ENCODE data around the gene MRPL36. TPM values are rescaled to one million over a fixed set of nuclear protein-coding genes. Genes with fewer than 3 reads are reported as not detected.

The MRPL36 gene
- total RNA-seq, 4 donors from 2014 or later: 67.8 to 106 (median 75.3) TPM

DNA sequence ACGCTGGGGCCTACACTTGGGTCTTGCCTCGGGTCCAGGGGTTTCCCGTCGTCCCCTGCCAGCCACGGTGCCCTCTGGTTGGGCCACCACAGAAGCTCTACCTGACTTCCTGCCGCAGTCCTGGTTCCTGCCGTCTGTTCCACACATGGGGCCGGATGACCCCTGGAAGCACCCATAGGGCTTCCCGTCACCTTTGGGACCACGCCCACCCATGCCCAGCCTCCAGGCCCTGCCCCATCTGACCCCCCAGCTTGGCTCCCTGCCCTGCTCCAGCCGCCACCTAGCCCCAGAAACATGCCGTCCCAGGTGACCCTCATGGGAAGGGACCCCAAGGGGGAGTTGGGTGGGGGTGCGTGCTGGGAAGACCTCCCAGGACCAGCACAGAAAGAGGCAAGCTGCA is 13.7 kb downstream of the MRPL36 start:
- intact Hi-C loops (cut with DNase I; ENCODE audit: low total_unique reads): no loop called here
- Histone ChIP-seq H3K9me3 (no peaks in the 10 kb centered on the region), H3K27me3 (no peaks in the 10 kb centered on the region), H3K4me1 (peaks cover 0 to 4% of the 10 kb centered on the region in 2 donors), H3K4me3 (no peak overlapping the region), H3K27ac (no peak overlapping the region), H3K36me3 (no peaks in the 10 kb centered on the region)
- TF ChIP-seq, protein P1, sequence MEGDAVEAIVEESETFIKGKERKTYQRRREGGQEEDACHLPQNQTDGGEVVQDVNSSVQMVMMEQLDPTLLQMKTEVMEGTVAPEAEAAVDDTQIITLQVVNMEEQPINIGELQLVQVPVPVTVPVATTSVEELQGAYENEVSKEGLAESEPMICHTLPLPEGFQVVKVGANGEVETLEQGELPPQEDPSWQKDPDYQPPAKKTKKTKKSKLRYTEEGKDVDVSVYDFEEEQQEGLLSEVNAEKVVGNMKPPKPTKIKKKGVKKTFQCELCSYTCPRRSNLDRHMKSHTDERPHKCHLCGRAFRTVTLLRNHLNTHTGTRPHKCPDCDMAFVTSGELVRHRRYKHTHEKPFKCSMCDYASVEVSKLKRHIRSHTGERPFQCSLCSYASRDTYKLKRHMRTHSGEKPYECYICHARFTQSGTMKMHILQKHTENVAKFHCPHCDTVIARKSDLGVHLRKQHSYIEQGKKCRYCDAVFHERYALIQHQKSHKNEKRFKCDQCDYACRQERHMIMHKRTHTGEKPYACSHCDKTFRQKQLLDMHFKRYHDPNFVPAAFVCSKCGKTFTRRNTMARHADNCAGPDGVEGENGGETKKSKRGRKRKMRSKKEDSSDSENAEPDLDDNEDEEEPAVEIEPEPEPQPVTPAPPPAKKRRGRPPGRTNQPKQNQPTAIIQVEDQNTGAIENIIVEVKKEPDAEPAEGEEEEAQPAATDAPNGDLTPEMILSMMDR (IDR thresholded peaks at IDR 0.05 in 4 of 5, conservative IDR thresholded peaks at IDR 0.05 in 1 of 5): no peak
- TF ChIP-seq POLR2A (IDR thresholded peaks at IDR 0.05): no peak
- no peak for DNase-seq
- in situ Hi-C loops (cut with MboI; ENCODE audit: low sequenced_read_pairs in 4 of 4): no loop called here
- ATAC-seq: no peak

GRCh38 chr5:1785062-1785461 is 14.6 kb downstream of the MRPL36 start:
- Histone ChIP-seq H3K4me3 (no peak overlapping the region), H3K9me3 (no peaks in the 10 kb centered on the region), H3K27me3 (no peaks in the 10 kb centered on the region), H3K27ac (no peak overlapping the region), H3K36me3 (no peaks in the 10 kb centered on the region), H3K4me1 (peaks cover 0 to 4% of the 10 kb centered on the region in 2 donors)
- no peak for ATAC-seq
- DNase-seq: no peak
- TF ChIP-seq, protein P1 (IDR thresholded peaks at IDR 0.05 in 4 of 5, conservative IDR thresholded peaks at IDR 0.05 in 1 of 5): no peak
- no peak for TF ChIP-seq POLR2A (IDR thresholded peaks at IDR 0.05)
- in situ Hi-C loops (cut with MboI; ENCODE audit: low sequenced_read_pairs in 4 of 4) (no loop called here), intact Hi-C loops (cut with DNase I; ENCODE audit: low total_unique reads) (no loop called here)

- Histone ChIP-seq H3K27ac (no peak overlapping the region), H3K36me3 (no peaks in the 10 kb centered on the region), H3K27me3 (no peaks in the 10 kb centered on the region), H3K4me1 (no peaks in the 10 kb centered on the region), H3K4me3 (no peak overlapping the region), H3K9me3 (no peaks in the 10 kb centered on the region)
- ATAC-seq (no peak), DNase-seq (no peak)
- in situ Hi-C loops (cut with MboI; ENCODE audit: low sequenced_read_pairs in 4 of 4): no loop called here
- intact Hi-C loops (cut with DNase I; ENCODE audit: low total_unique reads): no loop called here
- TF ChIP-seq POLR2A (IDR thresholded peaks at IDR 0.05): no peak
- TF ChIP-seq, protein P1 (IDR thresholded peaks at IDR 0.05 in 4 of 5, conservative IDR thresholded peaks at IDR 0.05 in 1 of 5): no peak
Observed at GRCh38 chr5:1784197-1785050, 15.2 kb downstream of the MRPL36 start.

GRCh38 chr5:1783216-1783554 is 16.5 kb downstream of the MRPL36 start:
- H3K27ac ChIP-seq: no peak overlapping the region
- H3K9me3 ChIP-seq: no peaks in the 10 kb centered on the region
- H3K4me1 ChIP-seq: no peaks in the 10 kb centered on the region
- in situ Hi-C loops (cut with MboI; ENCODE audit: low sequenced_read_pairs in 4 of 4) (no loop called here), intact Hi-C loops (cut with DNase I; ENCODE audit: low total_unique reads) (no loop called here)
- TF ChIP-seq, protein P1 (IDR thresholded peaks at IDR 0.05 in 4 of 5, conservative IDR thresholded peaks at IDR 0.05 in 1 of 5): no peak
- no peak for TF ChIP-seq POLR2A (IDR thresholded peaks at IDR 0.05)
- no peak for DNase-seq
- H3K4me3 ChIP-seq: no peak overlapping the region
- ATAC-seq: no peak
- no peaks in the 10 kb centered on the region for H3K27me3 ChIP-seq
- no peaks in the 10 kb centered on the region for H3K36me3 ChIP-seq
